ENCODE measurements around the gene APBB1.
"Not testable (repeated sequence)": the region's sequence is repeated elsewhere in the genome, so short reads cannot be mapped to it uniquely, and the experiment has no call there.

APBB1 gene

GRCh38 chr11:6397156-6397555 lies 21.7 kb downstream of the APBB1 start:
- no peak for DNase-seq (ENCODE audit: low read depth, low spot score)
- TF ChIP-seq, protein P1, sequence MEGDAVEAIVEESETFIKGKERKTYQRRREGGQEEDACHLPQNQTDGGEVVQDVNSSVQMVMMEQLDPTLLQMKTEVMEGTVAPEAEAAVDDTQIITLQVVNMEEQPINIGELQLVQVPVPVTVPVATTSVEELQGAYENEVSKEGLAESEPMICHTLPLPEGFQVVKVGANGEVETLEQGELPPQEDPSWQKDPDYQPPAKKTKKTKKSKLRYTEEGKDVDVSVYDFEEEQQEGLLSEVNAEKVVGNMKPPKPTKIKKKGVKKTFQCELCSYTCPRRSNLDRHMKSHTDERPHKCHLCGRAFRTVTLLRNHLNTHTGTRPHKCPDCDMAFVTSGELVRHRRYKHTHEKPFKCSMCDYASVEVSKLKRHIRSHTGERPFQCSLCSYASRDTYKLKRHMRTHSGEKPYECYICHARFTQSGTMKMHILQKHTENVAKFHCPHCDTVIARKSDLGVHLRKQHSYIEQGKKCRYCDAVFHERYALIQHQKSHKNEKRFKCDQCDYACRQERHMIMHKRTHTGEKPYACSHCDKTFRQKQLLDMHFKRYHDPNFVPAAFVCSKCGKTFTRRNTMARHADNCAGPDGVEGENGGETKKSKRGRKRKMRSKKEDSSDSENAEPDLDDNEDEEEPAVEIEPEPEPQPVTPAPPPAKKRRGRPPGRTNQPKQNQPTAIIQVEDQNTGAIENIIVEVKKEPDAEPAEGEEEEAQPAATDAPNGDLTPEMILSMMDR (IDR thresholded peaks at IDR 0.05; ENCODE audit: low read depth, low read length): no peak
- no peak overlapping the region for H3K4me3 ChIP-seq (ENCODE audit: low read depth, low read length)
- in situ Hi-C loops (cut with HindIII; ENCODE audit: low sequenced_read_pairs): no loop called here

DNA sequence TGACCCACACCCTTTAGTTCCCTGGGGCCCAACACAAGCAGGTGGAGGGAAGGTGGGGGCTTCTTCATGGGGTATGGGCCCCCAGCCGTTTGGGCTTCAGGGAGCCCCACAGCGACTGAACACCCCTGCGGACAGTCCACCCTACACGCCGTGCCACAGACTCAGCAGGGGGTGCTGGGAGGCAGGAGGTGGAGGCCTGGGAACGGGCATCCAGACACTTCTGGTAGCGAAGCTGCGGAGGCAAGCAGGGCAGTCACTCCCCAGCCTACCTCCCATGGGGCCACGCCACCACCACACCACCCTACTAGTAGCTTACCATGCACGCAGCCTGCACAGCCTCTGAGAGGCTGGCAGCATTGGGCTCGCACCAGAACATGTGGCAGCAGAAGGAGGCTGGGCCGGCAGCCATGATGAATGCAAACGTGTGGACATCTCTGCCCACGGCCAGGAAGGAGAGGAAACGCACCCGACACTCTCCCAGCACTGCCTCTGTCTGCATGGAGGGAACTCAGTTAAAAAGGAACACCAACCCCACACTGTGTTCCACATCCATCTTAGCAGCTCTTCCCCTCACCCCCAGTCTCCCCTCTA lies 23.3 kb downstream of the APBB1 start:
- no peak overlapping the region for H3K4me3 ChIP-seq (ENCODE audit: low read depth, low read length)
- TF ChIP-seq, protein P1 (IDR thresholded peaks at IDR 0.05; ENCODE audit: low read depth, low read length): no peak
- in situ Hi-C loops (cut with HindIII; ENCODE audit: low sequenced_read_pairs): no loop called here
- no peak for DNase-seq (ENCODE audit: low read depth, low spot score)

- TF ChIP-seq, protein P1 (IDR thresholded peaks at IDR 0.05; ENCODE audit: low read depth, low read length): no peak
- no peak for DNase-seq (ENCODE audit: low read depth, low spot score)
- no peak overlapping the region for H3K4me3 ChIP-seq (ENCODE audit: low read depth, low read length)
- in situ Hi-C loops (cut with HindIII; ENCODE audit: low sequenced_read_pairs): no loop called here
These were observed 24.8 kb downstream of the APBB1 start for GRCh38 chr11:6393989-6394670.

DNA sequence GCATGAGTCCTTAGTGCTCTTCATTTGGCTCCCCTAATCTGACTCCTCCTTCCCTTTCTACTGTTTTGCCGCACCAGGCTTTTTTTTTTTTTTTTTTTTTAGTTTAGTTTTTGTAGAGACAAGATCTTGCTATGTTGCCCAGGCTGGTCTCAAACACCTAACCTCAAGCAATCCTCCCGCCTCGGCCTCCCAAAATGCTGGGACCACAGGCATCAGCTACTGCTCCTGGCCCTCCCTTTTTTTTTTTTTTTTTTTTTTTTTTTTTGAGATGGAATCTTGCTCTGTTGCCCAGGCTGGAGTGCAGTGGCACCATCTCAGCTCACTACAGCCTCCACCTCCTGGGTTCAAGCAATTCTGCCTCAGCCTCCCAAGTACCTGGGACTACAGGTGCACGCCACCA lies 26.6 kb downstream of the APBB1 start:
- H3K4me3 ChIP-seq (ENCODE audit: low read depth, low read length); DNase-seq (ENCODE audit: low read depth, low spot score); in situ Hi-C loops (cut with HindIII; ENCODE audit: low sequenced_read_pairs): not testable (repeated sequence)

- in situ Hi-C loops (cut with HindIII; ENCODE audit: low sequenced_read_pairs): no loop called here
- no peak overlapping the region for H3K4me3 ChIP-seq (ENCODE audit: low read depth, low read length)
- TF ChIP-seq, protein P1 (IDR thresholded peaks at IDR 0.05; ENCODE audit: low read depth, low read length): no peak
- DNase-seq (ENCODE audit: low read depth, low spot score): no peak
These were observed 27.3 kb downstream of the APBB1 start for GRCh38 chr11:6391537-6392134.

- no peak for DNase-seq (ENCODE audit: low read depth, low spot score)
- TF ChIP-seq, protein P1 (IDR thresholded peaks at IDR 0.05; ENCODE audit: low read depth, low read length): no peak
- H3K4me3 ChIP-seq (ENCODE audit: low read depth, low read length): peak overlapping the region; percentile 76
- in situ Hi-C loops (cut with HindIII; ENCODE audit: low sequenced_read_pairs): no loop called here
These were observed 28.0 kb downstream of the APBB1 start for GRCh38 chr11:6390718-6391469.

All from astrocyte of the spinal cord (primary cell).